HCT116 (cell line): Measurements from ENCODE around the gene HOXA11. TPM values are rescaled to one million over a fixed set of nuclear protein-coding genes. Genes with fewer than 3 reads are reported as not detected.

ENCODE experiments used
- ATAC-seq: fragments of 200-7000 bp; cut with Tn5 transposase; 2 replicates; pipeline ENCODE4 v1.9.1; 2020; ENCODE audit warnings: mild to moderate bottlenecking, moderate library complexity
- BruUV-seq: library from RNA; stranded (reverse); fragments of 400-500 nt; replicated peaks from 2 replicates; lab custom pipeline; 2021; lab: Mats Ljungman, UMichigan
- CTCF ChIA-PET: fragments of 300-600 bp; sonication (Branson Sonifier 250); formaldehyde crosslinking; loops from one replicate; lab custom pipeline; 2021; ENCODE audit warnings: antibody characterized with exemption; lab: Charles Lee
- POLR2A ChIA-PET: fragments of 300-600, 350-600 bp; sonication (Branson Sonifier 250); formaldehyde crosslinking; loops from one replicate; lab custom pipeline; 2021; ENCODE audit warnings: antibody characterized with exemption; lab: Charles Lee
- RAD21 ChIA-PET, 2 experiments: fragments of 300-600 bp; sonication (Branson Sonifier 250); formaldehyde crosslinking; loops; one replicate each; lab custom pipeline; 2023; ENCODE audit warnings: low total read pairs in 2 of 2; ENCODE audit not compliant: uncharacterized antibody in 2 of 2, unreplicated experiment in 2 of 2, low non-redundant PET in 1 of 2; lab: Charles Lee
- DNase-seq: peaks from one replicate; pipeline ENCODE4 v3.0.0-alpha.2; 2010; ENCODE audit warnings: low read depth, low spot score
- H2AFZ ChIP-seq: fragments of 200-600 bp; shearing (Covaris generic), sonication (generic); 2 replicates; pipeline ENCODE4 v1.6.1; 2017; ENCODE audit warnings: low read depth, mixed run types, mixed read lengths, antibody characterized with exemption, low read length; ENCODE audit not compliant: poor library complexity, severe bottlenecking
- H3K27ac ChIP-seq: 2 replicates; pipeline ENCODE4 v1.5.1; 2012; ENCODE audit warnings: low read depth, low read length
- H3K27me3 ChIP-seq: fragments of 200-600 bp; sonication (generic); 2 replicates; pipeline ENCODE4 v1.6.1; 2016; ENCODE audit warnings: mixed run types, low read length, mixed read lengths; ENCODE audit not compliant: insufficient read depth
- H3K36me3 ChIP-seq, 2 experiments: fragments of 200-500 bp in 1 of 2; fragments of 200-600 bp in 1 of 2; sonication (Bioruptor generic) in 1 of 2; sonication (generic) in 1 of 2; 2 replicates each; pipeline versions ENCODE4 v1.5.1 to v1.6.1; 2014 to 2016; ENCODE audit warnings: low read length in 2 of 2, inconsistent platforms in 1 of 2, mixed read lengths in 1 of 2, mixed run types in 1 of 2; ENCODE audit not compliant: insufficient read depth in 2 of 2, control insufficient read depth in 1 of 2
- H3K4me1 ChIP-seq, 2 experiments: fragments of 200-600 bp in 1 of 2; sonication (generic) in 1 of 2; 2 replicates each; pipeline versions ENCODE4 v1.5.1 to v1.6.1; 2012 to 2017; ENCODE audit warnings: low read length in 2 of 2, inconsistent platforms in 1 of 2, mild to moderate bottlenecking in 1 of 2, mixed read lengths in 1 of 2, mixed run types in 1 of 2, moderate library complexity in 1 of 2; ENCODE audit not compliant: insufficient read depth in 2 of 2, control insufficient read depth in 1 of 2
- H3K4me2 ChIP-seq: fragments of 200-600 bp; sonication (generic); 2 replicates; pipeline ENCODE4 v1.6.1; 2017; ENCODE audit warnings: mixed run types, low read length, mixed read lengths
- H3K4me3 ChIP-seq, 2 experiments: fragments of 200-600 bp in 1 of 2; sonication (generic) in 1 of 2; replicated peaks in 1 of 2; 2 replicates each; pipeline ENCODE4 v1.5.1; 2011 to 2016; ENCODE audit warnings: low read length in 2 of 2, control low read depth in 1 of 2, low read depth in 1 of 2, mild to moderate bottlenecking in 1 of 2, mixed read lengths in 1 of 2, mixed run types in 1 of 2
- H3K79me2 ChIP-seq: fragments of 200-600 bp; sonication (generic); 2 replicates; pipeline ENCODE4 v1.6.1; 2017; ENCODE audit warnings: mild to moderate bottlenecking, mixed run types, low read length, moderate library complexity, mixed read lengths; ENCODE audit not compliant: insufficient read depth
- H3K9ac ChIP-seq: fragments of 200-600 bp; sonication (generic); 2 replicates; pipeline ENCODE4 v1.6.1; 2016; ENCODE audit warnings: low read length, mixed read lengths
- H3K9me2 ChIP-seq: fragments of 200-600 bp; sonication (generic), shearing (Covaris generic); 2 replicates; pipeline ENCODE4 v1.6.1; 2017; ENCODE audit warnings: mixed run types, mild to moderate bottlenecking, moderate library complexity; ENCODE audit not compliant: insufficient read depth
- H3K9me3 ChIP-seq, 2 experiments: fragments of 200-500 bp in 1 of 2; fragments of 200-600 bp in 1 of 2; sonication (Bioruptor generic) in 1 of 2; sonication (generic) in 1 of 2; 2 replicates each; pipeline ENCODE4 v1.6.1; 2014 to 2017; ENCODE audit warnings: low read length in 2 of 2, mixed read lengths in 2 of 2, inconsistent platforms in 1 of 2, low read depth in 1 of 2, mild to moderate bottlenecking in 1 of 2, mixed run types in 1 of 2, moderate library complexity in 1 of 2; ENCODE audit not compliant: control insufficient read depth in 1 of 2, insufficient read depth in 1 of 2
- H4K20me1 ChIP-seq: fragments of 200-600 bp; sonication (generic), shearing (Covaris generic); 2 replicates; pipeline ENCODE4 v1.6.1; 2017; ENCODE audit warnings: mixed run types, mild to moderate bottlenecking, moderate library complexity; ENCODE audit not compliant: insufficient read depth
- ELF1 ChIP-seq: IDR thresholded peaks from 2 replicates; pipeline ENCODE4 v1.6.1; 2012; ENCODE audit warnings: low read depth, borderline replicate concordance
- EZH2 ChIP-seq: fragments of 200-600 bp; sonication (generic); IDR thresholded peaks from 2 replicates; pipeline ENCODE4 v1.6.1; 2017; ENCODE audit warnings: antibody characterized with exemption, mixed run types
- FOSL1 ChIP-seq: IDR thresholded peaks from 2 replicates; pipeline ENCODE4 v1.6.1; 2012; ENCODE audit warnings: low read depth
- YY1 ChIP-seq: IDR thresholded peaks from 2 replicates; pipeline ENCODE4 v1.6.1; 2011; ENCODE audit warnings: low read length, low read depth, moderate library complexity, mild to moderate bottlenecking; ENCODE audit not compliant: insufficient replicate concordance; ENCODE audit errors: extremely low read depth
- ZFX ChIP-seq: fragments of 450-650 bp; IDR thresholded peaks from 2 replicates; pipeline ENCODE4 v1.6.1; 2017
- ZNF274 ChIP-seq: fragments of 200-500 bp; sonication (Bioruptor generic); IDR thresholded peaks from 2 replicates; pipeline ENCODE4 v1.6.1; 2014; ENCODE audit warnings: mild to moderate bottlenecking, low read depth, low read length, inconsistent platforms
- intact Hi-C: fragments of 100-400 bp; cut with micrococcal nuclease; formaldehyde crosslinking; loops from 2 replicates; pipeline ENCODE4 v1.10.0; 2022
- total RNA-seq: library from RNA; stranded (reverse); gene quantifications from one replicate; pipeline ENCODE4 v1.2.1, GENCODE V29; 2021; ENCODE audit not compliant: unreplicated experiment
- TF ChIP-seq, protein P1 (sequence below): IDR thresholded peaks from 2 replicates; pipeline ENCODE4 v1.6.1; 2012
- TF ChIP-seq, protein P2 (sequence below): IDR thresholded peaks from 2 replicates; pipeline ENCODE4 v1.6.1; 2011; ENCODE audit warnings: mild to moderate bottlenecking, low read length, moderate library complexity; ENCODE audit not compliant: insufficient replicate concordance; ENCODE audit errors: extremely low read depth
- TF ChIP-seq, protein P3 (sequence below): IDR thresholded peaks from 2 replicates; pipeline ENCODE4 v1.6.1; 2012
- TF ChIP-seq, protein P4 (sequence below): IDR thresholded peaks from 2 replicates; pipeline ENCODE4 v1.6.1; 2012; ENCODE audit warnings: low read depth

HOXA11 gene
- total RNA-seq, 1 experiment from 2014 or later, result 6.8 TPM

DNA sequence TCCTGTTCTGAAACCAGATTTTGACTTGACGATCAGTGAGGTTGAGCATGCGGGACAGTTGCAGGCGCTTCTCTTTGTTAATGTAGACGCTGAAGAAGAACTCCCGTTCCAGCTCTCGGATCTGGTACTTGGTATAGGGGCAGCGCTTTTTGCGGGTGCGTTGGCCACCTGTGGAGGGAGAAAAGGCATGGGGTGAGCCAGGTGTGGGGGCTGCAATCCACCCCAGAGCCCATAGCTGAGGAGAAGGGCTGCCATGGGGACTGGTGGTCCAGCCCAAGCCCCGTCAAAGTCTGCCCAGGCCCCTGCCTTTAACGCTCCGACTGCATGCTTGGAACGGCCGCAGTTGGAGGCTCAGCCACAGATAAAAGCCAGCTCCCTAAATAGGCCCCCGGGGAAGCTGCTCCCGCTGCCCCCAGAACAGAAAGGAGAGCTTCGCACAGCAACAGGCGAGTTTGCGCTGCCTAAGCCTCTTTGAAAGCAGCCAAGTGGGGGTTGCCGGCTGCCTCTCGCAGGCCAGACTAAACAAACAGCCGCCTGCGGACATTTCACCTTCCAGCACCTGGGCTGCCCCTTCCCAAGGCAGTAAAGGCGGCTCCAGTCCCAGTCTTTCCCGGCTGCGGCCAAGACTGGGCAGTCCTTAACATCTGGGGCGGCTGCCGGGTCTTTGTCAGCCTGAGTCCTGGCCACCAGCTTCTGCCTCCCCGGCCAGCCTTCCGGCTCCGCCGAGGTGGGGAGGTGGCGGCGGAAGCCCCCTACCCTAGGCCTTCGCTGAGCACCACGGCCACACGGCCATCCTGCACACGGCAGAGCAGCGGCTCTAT lies 2.0 kb downstream of the HOXA11 start:
- TF ChIP-seq ZNF274 (no peak), YY1 (no peak)

DNA sequence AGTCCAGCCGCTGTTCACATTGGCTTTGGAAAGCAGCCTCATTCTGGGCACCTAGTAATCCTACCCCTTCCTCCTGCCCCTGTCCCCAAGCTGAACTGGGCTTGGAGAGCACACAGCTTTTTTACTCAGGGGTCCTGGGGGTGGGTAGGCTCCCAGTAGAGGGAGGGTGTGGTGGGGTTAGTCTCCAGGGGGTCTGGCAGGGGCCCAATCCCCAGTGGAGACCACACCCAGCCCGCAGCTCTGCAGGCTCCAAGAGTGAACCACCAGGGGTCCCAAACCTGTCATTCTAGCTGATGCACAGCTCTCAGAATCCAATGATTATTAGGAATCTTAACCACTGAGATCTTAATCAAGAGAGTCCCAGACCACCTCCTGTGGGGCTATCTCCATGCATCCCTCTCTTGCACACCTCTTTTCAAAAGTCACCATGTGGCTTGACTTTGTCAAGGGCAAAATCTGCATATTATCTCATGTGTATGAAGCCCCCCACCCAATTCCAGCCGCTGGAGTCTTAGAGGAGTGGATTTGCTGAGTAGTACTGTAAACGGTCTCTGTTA lies 2.7 kb downstream of the HOXA11 start:
- peaks cover 30 to 54% of the 10 kb centered on the region in 2 experiments for H3K4me1 ChIP-seq
- H3K9ac ChIP-seq, result no peak overlapping the region
- no peak overlapping the region for H3K4me3 ChIP-seq
- no peaks in the 10 kb centered on the region for H3K36me3 ChIP-seq
- CTCF ChIA-PET, result interaction anchor here (1.4 kb wide), 1 partner anchor 14 kb away, joined by 5 read pairs; no protein-coding TSS in a partner anchor
- no peak overlapping the region for H3K27ac ChIP-seq
- RAD21 ChIA-PET, result no interaction called here
- H3K27me3 ChIP-seq, result no peaks in the 10 kb centered on the region
- H3K4me2 ChIP-seq, result no peak overlapping the region
- BruUV-seq, result no TSS peak
- H3K79me2 ChIP-seq, result peaks cover 19% of the 10 kb centered on the region; the same call in 1 of the 2 replicates
- ATAC-seq (no peak), DNase-seq (no peak)
- POLR2A ChIA-PET, result interaction anchor here (1.6 kb wide), 1 partner anchor 14 kb away, joined by 3 read pairs; no protein-coding TSS in a partner anchor
- H3K9me2 ChIP-seq, result no peaks in the 10 kb centered on the region
- TF ChIP-seq ELF1 (no peak), EZH2 (no peak), ZFX (no peak), YY1 (no peak), FOSL1 (no peak)
- TF ChIP-seq, protein P1, sequence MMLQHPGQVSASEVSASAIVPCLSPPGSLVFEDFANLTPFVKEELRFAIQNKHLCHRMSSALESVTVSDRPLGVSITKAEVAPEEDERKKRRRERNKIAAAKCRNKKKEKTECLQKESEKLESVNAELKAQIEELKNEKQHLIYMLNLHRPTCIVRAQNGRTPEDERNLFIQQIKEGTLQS, result no peak
- TF ChIP-seq, protein P2, sequence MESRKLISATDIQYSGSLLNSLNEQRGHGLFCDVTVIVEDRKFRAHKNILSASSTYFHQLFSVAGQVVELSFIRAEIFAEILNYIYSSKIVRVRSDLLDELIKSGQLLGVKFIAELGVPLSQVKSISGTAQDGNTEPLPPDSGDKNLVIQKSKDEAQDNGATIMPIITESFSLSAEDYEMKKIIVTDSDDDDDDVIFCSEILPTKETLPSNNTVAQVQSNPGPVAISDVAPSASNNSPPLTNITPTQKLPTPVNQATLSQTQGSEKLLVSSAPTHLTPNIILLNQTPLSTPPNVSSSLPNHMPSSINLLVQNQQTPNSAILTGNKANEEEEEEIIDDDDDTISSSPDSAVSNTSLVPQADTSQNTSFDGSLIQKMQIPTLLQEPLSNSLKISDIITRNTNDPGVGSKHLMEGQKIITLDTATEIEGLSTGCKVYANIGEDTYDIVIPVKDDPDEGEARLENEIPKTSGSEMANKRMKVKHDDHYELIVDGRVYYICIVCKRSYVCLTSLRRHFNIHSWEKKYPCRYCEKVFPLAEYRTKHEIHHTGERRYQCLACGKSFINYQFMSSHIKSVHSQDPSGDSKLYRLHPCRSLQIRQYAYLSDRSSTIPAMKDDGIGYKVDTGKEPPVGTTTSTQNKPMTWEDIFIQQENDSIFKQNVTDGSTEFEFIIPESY, result no peak
- TF ChIP-seq, protein P3, sequence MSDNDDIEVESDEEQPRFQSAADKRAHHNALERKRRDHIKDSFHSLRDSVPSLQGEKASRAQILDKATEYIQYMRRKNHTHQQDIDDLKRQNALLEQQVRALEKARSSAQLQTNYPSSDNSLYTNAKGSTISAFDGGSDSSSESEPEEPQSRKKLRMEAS, result no peak
- TF ChIP-seq, protein P4, sequence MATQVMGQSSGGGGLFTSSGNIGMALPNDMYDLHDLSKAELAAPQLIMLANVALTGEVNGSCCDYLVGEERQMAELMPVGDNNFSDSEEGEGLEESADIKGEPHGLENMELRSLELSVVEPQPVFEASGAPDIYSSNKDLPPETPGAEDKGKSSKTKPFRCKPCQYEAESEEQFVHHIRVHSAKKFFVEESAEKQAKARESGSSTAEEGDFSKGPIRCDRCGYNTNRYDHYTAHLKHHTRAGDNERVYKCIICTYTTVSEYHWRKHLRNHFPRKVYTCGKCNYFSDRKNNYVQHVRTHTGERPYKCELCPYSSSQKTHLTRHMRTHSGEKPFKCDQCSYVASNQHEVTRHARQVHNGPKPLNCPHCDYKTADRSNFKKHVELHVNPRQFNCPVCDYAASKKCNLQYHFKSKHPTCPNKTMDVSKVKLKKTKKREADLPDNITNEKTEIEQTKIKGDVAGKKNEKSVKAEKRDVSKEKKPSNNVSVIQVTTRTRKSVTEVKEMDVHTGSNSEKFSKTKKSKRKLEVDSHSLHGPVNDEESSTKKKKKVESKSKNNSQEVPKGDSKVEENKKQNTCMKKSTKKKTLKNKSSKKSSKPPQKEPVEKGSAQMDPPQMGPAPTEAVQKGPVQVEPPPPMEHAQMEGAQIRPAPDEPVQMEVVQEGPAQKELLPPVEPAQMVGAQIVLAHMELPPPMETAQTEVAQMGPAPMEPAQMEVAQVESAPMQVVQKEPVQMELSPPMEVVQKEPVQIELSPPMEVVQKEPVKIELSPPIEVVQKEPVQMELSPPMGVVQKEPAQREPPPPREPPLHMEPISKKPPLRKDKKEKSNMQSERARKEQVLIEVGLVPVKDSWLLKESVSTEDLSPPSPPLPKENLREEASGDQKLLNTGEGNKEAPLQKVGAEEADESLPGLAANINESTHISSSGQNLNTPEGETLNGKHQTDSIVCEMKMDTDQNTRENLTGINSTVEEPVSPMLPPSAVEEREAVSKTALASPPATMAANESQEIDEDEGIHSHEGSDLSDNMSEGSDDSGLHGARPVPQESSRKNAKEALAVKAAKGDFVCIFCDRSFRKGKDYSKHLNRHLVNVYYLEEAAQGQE, result no peak
- H4K20me1 ChIP-seq, result no peaks in the 10 kb centered on the region
- intact Hi-C loops, result no loop called here
- H3K9me3 ChIP-seq, result no peaks in the 10 kb centered on the region
- H2AFZ ChIP-seq, result no peak overlapping the region

More for the DNA sequence above, 2.0 kb downstream of the HOXA11 start:
- Histone ChIP-seq H3K36me3 (no peaks in the 10 kb centered on the region), H2AFZ (no peak overlapping the region), H3K4me2 (peak overlapping the region; percentile 100), H3K27me3 (no peaks in the 10 kb centered on the region), H4K20me1 (no peaks in the 10 kb centered on the region), H3K79me2 (peaks cover 19% of the 10 kb centered on the region; the same call in 1 of the 2 replicates), H3K9ac (peak overlapping the region; percentile 85), H3K9me2 (no peaks in the 10 kb centered on the region), H3K9me3 (no peaks in the 10 kb centered on the region), H3K4me1 (peaks cover 28 to 54% of the 10 kb centered on the region in 2 experiments), H3K4me3 (peak overlapping the region; percentile 70 to 85), H3K27ac (peak overlapping the region; percentile 88)
- ATAC-seq (no peak), DNase-seq (no peak)
- BruUV-seq, result no TSS peak
- intact Hi-C loops, result no loop called here
- POLR2A ChIA-PET, result interaction anchor here (1.6 kb wide), 1 partner anchor 13 kb away, joined by 3 read pairs; no protein-coding TSS in a partner anchor
- CTCF ChIA-PET, result interaction anchor here (1.4 kb wide), 1 partner anchor 13 kb away, joined by 5 read pairs; no protein-coding TSS in a partner anchor
- RAD21 ChIA-PET, result no interaction called here
